CD4-positive, alpha-beta memory T cell (primary cell): ENCODE measurements around the gene GHSR. TPM values are rescaled to one million over a fixed set of nuclear protein-coding genes. Genes with fewer than 3 reads are reported as not detected.

Experiments
- CTCF ChIA-PET: fragments of 350-600 bp; sonication (Branson Sonifier 250); formaldehyde crosslinking; loops from one replicate; lab custom pipeline; 2021; ENCODE audit warnings: inconsistent platforms; ENCODE audit not compliant: partially characterized antibody; lab: Charles Lee
- POLR2A ChIA-PET: fragments of 350-600 bp; sonication (Branson Sonifier 250); formaldehyde crosslinking; loops from one replicate; lab custom pipeline; 2021; ENCODE audit not compliant: partially characterized antibody; lab: Charles Lee
- DNase-seq, 5 donors: peaks; one replicate each; pipeline versions ENCODE4 v3.0.0 to v3.0.0-alpha.2; 2020 to 2022; ENCODE audit warnings: mixed read lengths in 1 of 5
- H3K27ac ChIP-seq: one replicate; pipeline ENCODE4 v1.7.0; 2013; ENCODE audit warnings: low read depth, low read length
- H3K27me3 ChIP-seq: 2 replicates; pipeline ENCODE4 v1.7.0; 2013; ENCODE audit warnings: mild to moderate bottlenecking, low read length, moderate library complexity; ENCODE audit not compliant: insufficient read depth
- H3K36me3 ChIP-seq: 2 replicates; pipeline ENCODE4 v1.7.0; 2013; ENCODE audit warnings: mild to moderate bottlenecking, low read length, moderate library complexity; ENCODE audit not compliant: insufficient read depth
- H3K4me1 ChIP-seq: 2 replicates; pipeline ENCODE4 v1.7.0; 2013; ENCODE audit warnings: mild to moderate bottlenecking, low read length, moderate library complexity; ENCODE audit not compliant: insufficient read depth
- H3K4me3 ChIP-seq, 2 donors: one replicate each; pipeline ENCODE4 v1.7.0; 2013; ENCODE audit warnings: low read length in 2 of 2, mild to moderate bottlenecking in 1 of 2
- H3K9me3 ChIP-seq, 2 donors: one replicate each; pipeline ENCODE4 v1.7.0; 2013; ENCODE audit warnings: low read length in 2 of 2, control low read depth in 1 of 2; ENCODE audit not compliant: control insufficient read depth in 1 of 2
- H3K27ac Mint-ChIP-seq, 7 donors: one replicate each; pipeline ENCODE4 v1.8.0; 2020 to 2021; ENCODE audit warnings: mixed read lengths in 7 of 7, mild to moderate bottlenecking in 6 of 7, inconsistent platforms in 3 of 7, moderate library complexity in 3 of 7
- H3K27me3 Mint-ChIP-seq, 2 donors: one replicate each; pipeline ENCODE4 v1.8.0; 2020 to 2021; ENCODE audit warnings: mixed read lengths in 2 of 2
- H3K36me3 Mint-ChIP-seq, 2 donors: one replicate each; pipeline ENCODE4 v1.8.0; 2020 to 2021; ENCODE audit warnings: mixed read lengths in 2 of 2, inconsistent platforms in 1 of 2, mild to moderate bottlenecking in 1 of 2
- H3K4me1 Mint-ChIP-seq, 4 donors: one replicate each; pipeline ENCODE4 v1.8.0; 2020 to 2021; ENCODE audit warnings: mixed read lengths in 4 of 4, mild to moderate bottlenecking in 1 of 4
- H3K4me3 Mint-ChIP-seq, 8 donors: one replicate each; pipeline ENCODE4 v1.8.0; 2020 to 2021; ENCODE audit warnings: mixed read lengths in 8 of 8, mild to moderate bottlenecking in 7 of 8, moderate library complexity in 6 of 8, inconsistent platforms in 3 of 8
- H3K9me3 Mint-ChIP-seq, 8 donors: one replicate each; pipeline ENCODE4 v1.8.0; 2020 to 2021; ENCODE audit warnings: mixed read lengths in 8 of 8, mild to moderate bottlenecking in 5 of 8, inconsistent platforms in 3 of 8, moderate library complexity in 1 of 8
- intact Hi-C: fragments of 100-400 bp; cut with micrococcal nuclease; formaldehyde crosslinking; loops from one replicate; pipeline ENCODE4 v1.15.1; 2023
- polyA plus RNA-seq, 2 donors: library from polyadenylated mRNA; unstranded; fragments of 300-500 nt; fragmentation: Illumina TruSeq; gene quantifications; one replicate each; pipeline ENCODE4 v1.2.3, GENCODE V29; 2021
- total RNA-seq, 2 experiments: library from RNA; stranded (reverse); gene quantifications; one replicate each; pipeline ENCODE4 v1.2.3, GENCODE V29; 2021

The GHSR gene
- total and polyA plus RNA-seq, 4 experiments from 2014 or later, result not detected

DNA sequence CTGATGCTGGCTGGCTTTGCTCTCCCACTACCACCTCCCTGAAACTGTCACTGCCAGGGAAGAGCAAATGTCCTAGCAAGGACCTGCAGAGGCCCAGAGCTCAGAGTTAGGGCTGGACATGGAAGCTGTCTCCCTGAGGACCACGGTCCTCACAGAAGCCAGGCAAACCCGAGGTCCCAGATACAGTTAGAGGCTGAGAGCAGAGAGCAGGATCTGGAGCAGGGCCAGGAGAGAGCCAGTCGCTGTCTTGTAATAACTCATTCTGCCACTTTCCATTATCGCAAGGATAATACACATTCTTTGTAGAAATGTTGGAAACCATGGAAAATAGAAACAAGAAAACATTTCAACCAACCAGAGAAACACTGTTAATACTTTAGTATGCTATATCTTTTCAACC lies 10.1 kb downstream of the GHSR start:
- no peaks in the 10 kb centered on the region for H3K4me1 ChIP-seq
- no peak overlapping the region for H3K4me3 Mint-ChIP-seq
- no peaks in the 10 kb centered on the region for H3K4me1 Mint-ChIP-seq
- peaks cover 31 to 34% of the 10 kb centered on the region in 2 donors for H3K27me3 Mint-ChIP-seq
- no peak overlapping the region for H3K27ac ChIP-seq
- intact Hi-C loops, result no loop called here
- H3K27me3 ChIP-seq, result peaks cover 5% of the 10 kb centered on the region
- no peaks in the 10 kb centered on the region for H3K36me3 ChIP-seq
- no peaks in the 10 kb centered on the region for H3K9me3 ChIP-seq
- peaks cover 1 to 9% (median 6%) of the 10 kb centered on the region in 8 donors for H3K9me3 Mint-ChIP-seq
- H3K36me3 Mint-ChIP-seq, result peaks cover 0 to 7% of the 10 kb centered on the region in 2 donors
- CTCF ChIA-PET, result no interaction called here
- POLR2A ChIA-PET, result no interaction called here
- H3K4me3 ChIP-seq, result no peak overlapping the region
- no peak overlapping the region for H3K27ac Mint-ChIP-seq
- DNase-seq, result no peak

GRCh38 chr3:172437713-172438112 lies 10.5 kb downstream of the GHSR start:
- ChIA-PET POLR2A (no interaction called here), CTCF (no interaction called here)
- intact Hi-C loops, result no loop called here
- no peak for DNase-seq
- Mint-ChIP-seq H3K9me3 (peaks cover 1 to 12% (median 10%) of the 10 kb centered on the region in 8 donors), H3K27me3 (peaks cover 28 to 32% of the 10 kb centered on the region in 2 donors), H3K36me3 (peaks cover 0 to 7% of the 10 kb centered on the region in 2 donors), H3K4me1 (no peaks in the 10 kb centered on the region), H3K4me3 (no peak overlapping the region), H3K27ac (no peak overlapping the region)
- no peak overlapping the region for H3K4me3 ChIP-seq
- no peak overlapping the region for H3K27ac ChIP-seq
- H3K4me1 ChIP-seq, result no peaks in the 10 kb centered on the region
- peaks cover 5% of the 10 kb centered on the region for H3K27me3 ChIP-seq
- no peaks in the 10 kb centered on the region for H3K36me3 ChIP-seq
- no peaks in the 10 kb centered on the region for H3K9me3 ChIP-seq

DNA sequence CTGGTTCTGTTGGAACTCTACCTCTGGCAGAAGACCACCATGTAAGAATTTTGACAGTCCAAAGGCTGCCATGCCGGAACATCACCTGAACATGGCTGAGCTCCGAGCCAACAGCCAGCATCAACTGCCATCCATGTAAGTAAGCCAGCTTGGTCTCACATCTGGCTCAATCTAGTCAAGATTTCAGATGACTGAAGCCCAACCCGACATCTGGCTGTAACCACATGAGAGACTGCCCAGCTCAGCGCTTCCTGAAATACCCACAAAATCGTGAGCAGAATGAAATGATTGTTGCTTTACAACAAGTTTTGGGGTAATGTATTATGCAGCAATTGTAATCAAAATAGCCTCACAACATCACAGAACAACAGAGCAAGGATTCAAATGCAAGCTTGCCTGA lies 32.9 kb downstream of the GHSR start:
- Mint-ChIP-seq H3K9me3 (peaks cover 0 to 7% (median 1%) of the 10 kb centered on the region in 8 donors), H3K4me3 (no peak overlapping the region), H3K27ac (no peak overlapping the region), H3K4me1 (no peaks in the 10 kb centered on the region), H3K27me3 (peaks cover 23 to 27% of the 10 kb centered on the region in 2 donors), H3K36me3 (no peaks in the 10 kb centered on the region)
- Histone ChIP-seq H3K27me3 (no peaks in the 10 kb centered on the region), H3K4me3 (no peak overlapping the region), H3K9me3 (no peaks in the 10 kb centered on the region), H3K4me1 (no peaks in the 10 kb centered on the region), H3K36me3 (no peaks in the 10 kb centered on the region), H3K27ac (no peak overlapping the region)
- ChIA-PET CTCF (no interaction called here), POLR2A (no interaction called here)
- DNase-seq, result no peak
- intact Hi-C loops, result no loop called here

GRCh38 chr3:172411478-172411947 lies 36.7 kb downstream of the GHSR start:
- Mint-ChIP-seq H3K4me3 (no peak overlapping the region), H3K27me3 (peaks cover 13 to 18% of the 10 kb centered on the region in 2 donors), H3K36me3 (no peaks in the 10 kb centered on the region), H3K27ac (no peak overlapping the region), H3K9me3 (peaks cover 0 to 5% (median 0%) of the 10 kb centered on the region in 8 donors), H3K4me1 (no peaks in the 10 kb centered on the region)
- ChIA-PET POLR2A (no interaction called here), CTCF (no interaction called here)
- intact Hi-C loops, result no loop called here
- Histone ChIP-seq H3K4me1 (no peaks in the 10 kb centered on the region), H3K27ac (no peak overlapping the region), H3K27me3 (no peaks in the 10 kb centered on the region), H3K36me3 (no peaks in the 10 kb centered on the region), H3K4me3 (no peak overlapping the region), H3K9me3 (no peaks in the 10 kb centered on the region)
- DNase-seq, result no peak

DNA sequence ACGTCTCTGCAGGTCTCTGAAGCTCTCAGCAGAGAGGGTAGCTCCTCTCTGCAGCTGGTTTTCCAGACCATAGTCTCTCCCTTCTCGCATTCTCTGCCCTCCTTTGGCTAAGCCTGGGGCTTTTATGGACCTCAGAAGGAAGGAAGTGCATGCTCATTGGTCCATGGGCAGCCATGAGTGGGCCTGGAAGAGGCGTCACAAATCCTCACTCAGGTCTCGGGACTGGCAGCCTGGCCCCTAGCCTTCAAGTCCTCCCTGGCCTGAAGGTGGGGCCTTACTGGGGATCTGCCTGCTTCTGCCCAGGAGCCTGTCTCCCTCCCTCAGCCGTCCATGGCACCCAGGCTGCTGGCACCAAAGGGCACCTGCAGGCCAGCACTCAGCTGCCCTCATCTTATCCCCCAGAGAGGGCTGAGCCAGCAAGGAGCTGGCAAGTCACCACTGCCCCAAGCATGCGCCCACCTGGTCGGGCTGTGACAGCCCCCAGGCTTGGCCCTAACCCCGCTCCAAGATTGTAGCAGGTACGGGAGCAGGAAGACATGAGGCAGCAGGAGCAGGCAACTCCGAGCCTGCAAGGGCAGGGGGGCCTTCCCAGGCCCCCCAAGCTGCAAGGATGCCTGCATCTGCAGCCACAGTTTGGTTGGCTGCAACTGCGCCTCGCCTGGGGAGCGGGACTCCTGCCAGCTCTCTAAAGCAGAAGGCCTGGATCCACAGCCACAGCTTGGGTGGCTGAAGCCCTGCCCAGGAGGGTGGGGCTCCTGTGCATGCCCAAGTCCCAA lies 37.4 kb downstream of the GHSR start:
- Histone ChIP-seq H3K27me3 (no peaks in the 10 kb centered on the region), H3K36me3 (no peaks in the 10 kb centered on the region), H3K4me3 (no peak overlapping the region), H3K9me3 (no peaks in the 10 kb centered on the region), H3K4me1 (no peaks in the 10 kb centered on the region), H3K27ac (no peak overlapping the region)
- H3K36me3 Mint-ChIP-seq, result no peaks in the 10 kb centered on the region
- peaks cover 0 to 5% (median 0%) of the 10 kb centered on the region in 8 donors for H3K9me3 Mint-ChIP-seq
- no peaks in the 10 kb centered on the region for H3K4me1 Mint-ChIP-seq
- H3K27ac Mint-ChIP-seq, result no peak overlapping the region
- peaks cover 10 to 17% of the 10 kb centered on the region in 2 donors for H3K27me3 Mint-ChIP-seq
- intact Hi-C loops, result no loop called here
- POLR2A ChIA-PET, result no interaction called here
- no peak overlapping the region for H3K4me3 Mint-ChIP-seq
- CTCF ChIA-PET, result no interaction called here
- DNase-seq, result no peak

DNA sequence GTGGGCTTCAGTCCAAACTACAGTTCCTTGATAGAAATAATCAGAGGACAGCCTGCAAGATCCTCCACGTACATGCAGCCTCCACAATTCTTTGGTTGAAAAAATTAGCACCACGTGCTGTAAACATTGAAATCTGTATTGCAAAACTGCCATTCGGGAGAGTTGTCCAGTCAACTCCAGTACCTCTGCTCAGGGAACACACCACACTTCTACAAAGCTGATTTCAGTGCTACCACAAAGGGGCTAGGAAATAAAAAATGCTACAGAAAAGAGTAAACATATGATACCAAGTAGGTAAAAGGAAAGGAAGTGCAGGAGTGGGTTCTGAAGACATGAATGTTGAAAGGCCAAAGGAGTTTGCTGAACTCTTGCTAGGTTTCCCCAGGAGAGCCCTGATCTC lies 40.4 kb downstream of the GHSR start:
- ChIA-PET CTCF (no interaction called here), POLR2A (no interaction called here)
- Histone ChIP-seq H3K27me3 (no peaks in the 10 kb centered on the region), H3K9me3 (no peaks in the 10 kb centered on the region), H3K27ac (no peak overlapping the region), H3K4me1 (no peaks in the 10 kb centered on the region), H3K4me3 (no peak overlapping the region), H3K36me3 (no peaks in the 10 kb centered on the region)
- intact Hi-C loops, result no loop called here
- Mint-ChIP-seq H3K36me3 (no peaks in the 10 kb centered on the region), H3K4me1 (no peaks in the 10 kb centered on the region), H3K9me3 (peaks cover 0 to 5% (median 0%) of the 10 kb centered on the region in 8 donors), H3K27me3 (peaks cover 2 to 4% of the 10 kb centered on the region in 2 donors), H3K27ac (no peak overlapping the region), H3K4me3 (no peak overlapping the region)
- DNase-seq, result no peak

- Histone ChIP-seq H3K9me3 (no peaks in the 10 kb centered on the region), H3K27me3 (no peaks in the 10 kb centered on the region), H3K27ac (no peak overlapping the region), H3K36me3 (no peaks in the 10 kb centered on the region), H3K4me3 (no peak overlapping the region), H3K4me1 (no peaks in the 10 kb centered on the region)
- Mint-ChIP-seq H3K27me3 (no peaks in the 10 kb centered on the region), H3K9me3 (peaks cover 0 to 11% (median 1%) of the 10 kb centered on the region in 8 donors), H3K4me3 (no peak overlapping the region), H3K4me1 (no peaks in the 10 kb centered on the region), H3K36me3 (peaks cover 10 to 13% of the 10 kb centered on the region in 2 donors), H3K27ac (no peak overlapping the region)
- DNase-seq, result no peak
- ChIA-PET POLR2A (no interaction called here), CTCF (no interaction called here)
- intact Hi-C loops, result no loop called here
Observed at GRCh38 chr3:172405914-172406313, 42.3 kb downstream of the GHSR start.
